ENCODE data around the gene URB2. TPM values are rescaled to one million over a fixed set of nuclear protein-coding genes. Genes with fewer than 3 reads are reported as not detected.

Gene URB2
- total RNA-seq, 4 donors from 2014 or later = 2.6 to 6.5 (median 3.2) TPM

DNA sequence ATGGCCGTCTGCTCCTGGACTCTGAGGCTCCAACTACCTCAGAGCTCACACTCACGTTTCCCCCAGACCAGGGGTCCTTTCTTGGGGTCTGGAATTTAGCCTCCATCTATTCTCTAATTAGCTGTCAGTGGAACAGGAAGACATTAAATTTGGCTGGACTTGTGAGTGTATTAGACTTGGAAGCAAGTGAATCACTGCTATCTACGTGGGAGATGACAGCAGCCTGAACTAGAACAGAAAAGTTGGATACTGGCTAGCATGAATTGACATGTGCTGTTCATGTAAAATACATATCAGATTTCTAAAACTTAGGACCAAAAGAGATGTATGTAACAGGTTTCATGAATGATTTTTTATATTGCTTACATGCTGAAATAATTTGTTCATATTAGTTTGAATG is 28.2 kb upstream of the URB2 start:
- intact Hi-C loops (cut with DNase I; ENCODE audit: low total_unique reads) = no loop called here
- H3K27me3 ChIP-seq = no peaks in the 10 kb centered on the region
- peaks cover 0 to 30% (median 10%) of the 10 kb centered on the region in 4 donors for H3K36me3 ChIP-seq
- no peak overlapping the region for H3K4me3 ChIP-seq
- WGBS, 2 donors (ENCODE audit: low coverage in 1 of 2) = 72 to 79% methylated on average over 2 to 3 of the region's 3 CpGs
- H3K9me3 ChIP-seq = no peaks in the 10 kb centered on the region
- peaks cover 0 to 26% (median 15%) of the 10 kb centered on the region in 4 donors for H3K4me1 ChIP-seq
- TF ChIP-seq POLR2A (IDR thresholded peaks at IDR 0.05) = no peak
- TF ChIP-seq, protein P1, sequence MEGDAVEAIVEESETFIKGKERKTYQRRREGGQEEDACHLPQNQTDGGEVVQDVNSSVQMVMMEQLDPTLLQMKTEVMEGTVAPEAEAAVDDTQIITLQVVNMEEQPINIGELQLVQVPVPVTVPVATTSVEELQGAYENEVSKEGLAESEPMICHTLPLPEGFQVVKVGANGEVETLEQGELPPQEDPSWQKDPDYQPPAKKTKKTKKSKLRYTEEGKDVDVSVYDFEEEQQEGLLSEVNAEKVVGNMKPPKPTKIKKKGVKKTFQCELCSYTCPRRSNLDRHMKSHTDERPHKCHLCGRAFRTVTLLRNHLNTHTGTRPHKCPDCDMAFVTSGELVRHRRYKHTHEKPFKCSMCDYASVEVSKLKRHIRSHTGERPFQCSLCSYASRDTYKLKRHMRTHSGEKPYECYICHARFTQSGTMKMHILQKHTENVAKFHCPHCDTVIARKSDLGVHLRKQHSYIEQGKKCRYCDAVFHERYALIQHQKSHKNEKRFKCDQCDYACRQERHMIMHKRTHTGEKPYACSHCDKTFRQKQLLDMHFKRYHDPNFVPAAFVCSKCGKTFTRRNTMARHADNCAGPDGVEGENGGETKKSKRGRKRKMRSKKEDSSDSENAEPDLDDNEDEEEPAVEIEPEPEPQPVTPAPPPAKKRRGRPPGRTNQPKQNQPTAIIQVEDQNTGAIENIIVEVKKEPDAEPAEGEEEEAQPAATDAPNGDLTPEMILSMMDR (IDR thresholded peaks at IDR 0.05) = no peak
- in situ Hi-C loops (cut with MboI; ENCODE audit: low pct_ligation_motif_present in 1 of 4, low pct_unique_long_range_greater_than_20kb in 1 of 4, low sequenced_read_pairs in 3 of 4) = no loop called here
- DNase-seq = no peak
- peak overlapping the region; percentile 68 to 75 (median 73) for H3K27ac ChIP-seq

DNA sequence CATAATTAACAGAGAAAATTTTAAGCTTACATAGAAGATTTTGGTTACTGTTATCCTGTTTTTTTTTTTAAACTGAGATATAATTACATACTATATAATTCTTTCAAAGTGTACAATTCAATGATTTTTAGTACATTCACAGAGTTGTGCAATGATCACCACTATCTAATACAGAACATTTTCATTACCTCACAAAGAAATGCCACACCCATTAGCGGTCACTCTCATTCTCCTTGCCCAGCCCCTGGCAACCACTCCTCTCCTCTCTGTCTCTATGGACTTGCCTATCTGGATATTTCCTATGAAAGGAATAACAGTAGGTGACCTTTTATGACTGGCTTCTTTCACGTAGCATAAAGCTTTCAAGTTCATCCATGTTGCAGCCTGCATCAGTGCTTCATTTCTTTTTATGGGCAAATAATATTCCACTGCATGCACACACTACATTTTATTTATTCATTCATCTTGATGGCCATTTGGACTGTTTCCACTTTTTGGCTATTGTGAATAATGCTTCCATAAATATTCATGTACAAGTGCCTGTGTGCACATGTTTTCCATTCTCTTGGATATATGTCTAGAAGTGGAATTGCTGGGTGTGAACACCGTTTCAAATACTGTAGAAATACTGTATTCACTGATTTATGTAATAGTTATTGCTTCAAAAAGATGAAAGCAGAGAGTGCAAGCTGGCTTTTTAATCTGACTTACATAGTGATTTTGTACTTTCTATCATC is 26.7 kb upstream of the URB2 start:
- WGBS, 2 donors (ENCODE audit: low coverage in 1 of 2) = 88 to 89% methylated on average over 3 of the region's 3 CpGs
- intact Hi-C loops (cut with DNase I; ENCODE audit: low total_unique reads) = no loop called here
- in situ Hi-C loops (cut with MboI; ENCODE audit: low pct_ligation_motif_present in 1 of 4, low pct_unique_long_range_greater_than_20kb in 1 of 4, low sequenced_read_pairs in 3 of 4) = no loop called here
- no peak for DNase-seq
- Histone ChIP-seq H3K27me3 (no peaks in the 10 kb centered on the region), H3K4me3 (no peak overlapping the region), H3K4me1 (peaks cover 0 to 26% (median 15%) of the 10 kb centered on the region in 4 donors), H3K36me3 (peaks cover 0 to 25% (median 11%) of the 10 kb centered on the region in 4 donors), H3K27ac (peak overlapping the region in 1 of 4 donors; percentile 72), H3K9me3 (no peaks in the 10 kb centered on the region)
- TF ChIP-seq, protein P1 (IDR thresholded peaks at IDR 0.05) = no peak
- TF ChIP-seq POLR2A (IDR thresholded peaks at IDR 0.05) (no peak), EP300 (IDR thresholded peaks at IDR 0.05; ENCODE audit: low read depth) (no peak), POLR2AphosphoS5 (IDR thresholded peaks at IDR 0.05) (no peak)

DNA sequence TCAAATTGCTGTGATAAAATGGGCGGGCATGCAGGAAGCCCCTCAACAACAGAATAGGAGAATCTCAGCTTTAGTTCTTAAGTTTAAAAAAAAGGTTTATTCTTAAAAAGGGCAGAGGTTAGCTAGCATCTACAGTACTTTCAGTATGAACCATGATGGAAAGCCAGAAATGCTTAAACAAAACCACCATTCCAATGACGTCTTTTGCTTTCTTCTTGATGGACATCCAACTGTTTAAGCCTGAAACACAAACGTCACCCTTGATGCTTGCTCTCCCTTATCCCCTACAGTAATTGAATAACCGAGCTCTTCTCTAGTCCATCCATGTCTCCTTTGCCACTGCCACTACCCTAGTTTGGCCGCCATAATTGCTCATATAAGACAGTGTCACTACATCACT is 25.8 kb upstream of the URB2 start:
- H3K9me3 ChIP-seq = no peaks in the 10 kb centered on the region
- H3K36me3 ChIP-seq = peaks cover 0 to 26% (median 9%) of the 10 kb centered on the region in 4 donors
- H3K4me1 ChIP-seq = peaks cover 0 to 26% (median 15%) of the 10 kb centered on the region in 4 donors
- intact Hi-C loops (cut with DNase I; ENCODE audit: low total_unique reads) (loop anchor here (1.0 kb wide), 1 partner anchor 21 kb away; no protein-coding TSS in a partner anchor), in situ Hi-C loops (cut with MboI; ENCODE audit: low pct_ligation_motif_present in 1 of 4, low pct_unique_long_range_greater_than_20kb in 1 of 4, low sequenced_read_pairs in 3 of 4) (no loop called here)
- no peaks in the 10 kb centered on the region for H3K27me3 ChIP-seq
- no peak for DNase-seq
- 86 to 92% methylated on average over 5 of the region's 5 CpGs for WGBS, 2 donors (ENCODE audit: low coverage in 1 of 2)
- TF ChIP-seq EP300 (IDR thresholded peaks at IDR 0.05; ENCODE audit: low read depth) (no peak), POLR2A (IDR thresholded peaks at IDR 0.05) (no peak), POLR2AphosphoS5 (IDR thresholded peaks at IDR 0.05) (no peak)
- TF ChIP-seq, protein P1 (IDR thresholded peaks at IDR 0.05) = no peak
- H3K27ac ChIP-seq = no peak overlapping the region
- no peak overlapping the region for H3K4me3 ChIP-seq

DNA sequence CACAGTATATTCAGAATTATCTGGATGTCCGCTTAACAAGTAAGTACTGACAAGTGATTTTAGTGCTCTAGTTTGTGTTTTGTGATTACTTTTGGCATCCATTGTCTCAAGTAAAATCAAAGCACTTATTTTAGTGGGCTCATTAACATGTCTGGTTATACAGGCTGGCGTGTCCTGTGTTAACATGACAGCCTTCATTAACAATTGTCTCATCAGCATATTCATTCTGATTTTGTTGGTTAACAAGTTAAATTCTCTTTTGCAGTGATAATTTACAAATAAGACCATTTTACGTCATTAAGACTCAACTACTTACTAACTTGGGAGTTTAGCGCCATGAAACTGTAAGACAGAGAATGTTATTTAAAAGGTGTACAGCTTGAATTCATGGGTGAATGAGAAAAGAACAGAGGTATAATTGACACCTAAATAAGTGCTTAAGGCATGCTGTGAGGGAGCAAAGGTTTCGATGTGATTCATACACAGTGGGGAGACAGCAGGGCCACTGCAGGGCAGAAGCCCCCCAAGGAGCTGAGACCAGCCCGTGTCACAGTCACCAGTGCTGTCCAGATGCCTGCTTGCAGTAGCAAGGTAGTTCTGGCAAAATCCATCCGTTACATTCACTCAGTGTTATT is 22.6 kb upstream of the URB2 start:
- Histone ChIP-seq H3K36me3 (peaks cover 0 to 54% (median 20%) of the 10 kb centered on the region in 4 donors), H3K27ac (no peak overlapping the region), H3K27me3 (no peaks in the 10 kb centered on the region), H3K9me3 (no peaks in the 10 kb centered on the region), H3K4me1 (peaks cover 0 to 4% (median under 1%) of the 10 kb centered on the region in 4 donors), H3K4me3 (no peak overlapping the region)
- in situ Hi-C loops (cut with MboI; ENCODE audit: low pct_ligation_motif_present in 1 of 4, low pct_unique_long_range_greater_than_20kb in 1 of 4, low sequenced_read_pairs in 3 of 4) (no loop called here), intact Hi-C loops (cut with DNase I; ENCODE audit: low total_unique reads) (no loop called here)
- TF ChIP-seq, protein P1 (IDR thresholded peaks at IDR 0.05) = no peak
- TF ChIP-seq POLR2AphosphoS5 (IDR thresholded peaks at IDR 0.05) (no peak), POLR2A (IDR thresholded peaks at IDR 0.05) (no peak), EP300 (IDR thresholded peaks at IDR 0.05; ENCODE audit: low read depth) (no peak)
- DNase-seq = no peak
- WGBS, 2 donors (ENCODE audit: low coverage in 1 of 2) = 81 to 82% methylated on average over 7 of the region's 7 CpGs
